NCI-H146 treated with DMSO at 0.1 percent for 48 hours (cell line): ENCODE measurements around the gene SLC22A2.
"Not testable (repeated sequence)": the region's sequence is repeated elsewhere in the genome, so short reads cannot be mapped to it uniquely, and the experiment has no call there.

Experiments used
- DNase-seq: peaks from one replicate; lab custom pipeline; 2025; ENCODE audit not compliant: unreplicated experiment; lab: John Stamatoyannopoulos, UW

The SLC22A2 gene

GRCh38 chr6:160258346-160259142 is at the start of gene SLC22A2:
Gene SLC22A2 (minus strand): TSS chr6:160258821. CDS start chr6:160258757, 64 bp downstream.
- DNase-seq = no peak

GRCh38 chr6:160305926-160306713 is 47.5 kb upstream of the SLC22A2 start:
- DNase-seq = no peak

- no peak for DNase-seq
These were observed 45.2 kb upstream of the SLC22A2 start for GRCh38 chr6:160303806-160304205.

- not testable (repeated sequence) for DNase-seq
These were observed 43.9 kb upstream of the SLC22A2 start for GRCh38 chr6:160302431-160303082.

- DNase-seq = no peak
These were observed 42.7 kb upstream of the SLC22A2 start for GRCh38 chr6:160301339-160301738.

- no peak for DNase-seq
These were observed 41.6 kb upstream of the SLC22A2 start for GRCh38 chr6:160300076-160300695.

GRCh38 chr6:160299559-160299958 is 40.9 kb upstream of the SLC22A2 start:
- no peak for DNase-seq

GRCh38 chr6:160298121-160298520 is 39.5 kb upstream of the SLC22A2 start:
- DNase-seq = no peak

- DNase-seq = no peak
These were observed 38.7 kb upstream of the SLC22A2 start for GRCh38 chr6:160297310-160297709.

GRCh38 chr6:160293844-160294243 is 35.2 kb upstream of the SLC22A2 start:
- DNase-seq = no peak

GRCh38 chr6:160285541-160286105 is 27.0 kb upstream of the SLC22A2 start:
- no peak for DNase-seq

- DNase-seq = no peak
These were observed 26.0 kb upstream of the SLC22A2 start for GRCh38 chr6:160284575-160284974.

- DNase-seq = no peak
These were observed 23.8 kb upstream of the SLC22A2 start for GRCh38 chr6:160282444-160282843.

- DNase-seq = no peak
These were observed 21.2 kb upstream of the SLC22A2 start for GRCh38 chr6:160279850-160280249.

GRCh38 chr6:160278786-160279310 is 20.2 kb upstream of the SLC22A2 start:
- DNase-seq = no peak

GRCh38 chr6:160278311-160278710 is 19.7 kb upstream of the SLC22A2 start:
- no peak for DNase-seq

GRCh38 chr6:160277546-160277945 is 18.9 kb upstream of the SLC22A2 start:
- no peak for DNase-seq

- DNase-seq = no peak
These were observed 18.5 kb upstream of the SLC22A2 start for GRCh38 chr6:160277144-160277543.

- no peak for DNase-seq
These were observed 17.5 kb upstream of the SLC22A2 start for GRCh38 chr6:160276126-160276525.

GRCh38 chr6:160275511-160276003 is 16.9 kb upstream of the SLC22A2 start:
- no peak for DNase-seq
